ENCODE measurements around the gene TMEM190. TPM values are rescaled to one million over a fixed set of nuclear protein-coding genes. Genes with fewer than 3 reads are reported as not detected.
A peak's percentile ranks its signal among the peaks of the same experiment; 100 is the strongest.

TMEM190 gene
- total and polyA plus RNA-seq, 2 of the 8 experiments (the other 6 are each of a cell fraction or from before 2014, with no cell fraction given) = 1.6 TPM; not detected in 1

DNA sequence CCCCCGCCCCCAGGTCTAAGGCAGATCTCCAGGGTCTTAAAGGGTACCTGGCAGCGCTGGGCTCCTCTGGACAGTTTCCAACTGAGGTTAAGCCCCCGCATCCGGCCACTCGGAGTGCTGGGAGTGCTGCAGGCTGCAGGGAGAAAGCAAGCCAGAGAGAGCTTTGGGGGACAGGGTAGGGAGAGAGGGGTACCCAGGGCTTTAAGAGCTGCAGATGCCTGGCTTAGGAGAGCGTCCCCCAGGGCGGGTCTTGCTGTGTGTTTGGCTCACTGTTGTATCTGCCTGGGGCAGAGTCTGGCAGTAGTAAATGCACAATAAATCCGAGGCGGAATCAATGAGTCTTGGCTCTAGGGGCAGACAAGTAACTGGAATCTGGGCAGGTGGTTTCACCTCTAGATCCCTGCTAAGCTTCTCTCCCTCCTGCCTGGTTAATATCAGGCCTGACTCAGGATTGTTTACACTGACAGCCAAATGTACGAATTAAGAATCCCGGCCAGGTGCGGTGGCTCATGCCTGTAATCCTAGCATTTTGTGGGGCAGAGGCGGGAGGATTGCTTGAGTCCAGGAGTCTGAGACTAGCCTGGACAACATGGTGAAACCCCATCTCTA is 21.3 kb upstream of the TMEM190 start:
- peaks cover 0 to 7% (median 0%) of the 10 kb centered on the region in 4 experiments; a peak in 1 of 8 replicates for H3K36me3 ChIP-seq (ENCODE audit: control insufficient read depth in 2 of 4, insufficient read depth in 4 of 4, low read length in 3 of 4)
- H3K9me3 ChIP-seq (ENCODE audit: insufficient read depth in 2 of 2, low read depth in 1 of 2, low read length in 1 of 2) = no peaks in the 10 kb centered on the region
- no peak overlapping the region for H3K56ac ChIP-seq (replicated peaks; ENCODE audit: insufficient read length, low read depth, low read length)
- H2BK12ac ChIP-seq (ENCODE audit: low read depth, low read length) = 0 out of 2 replicates have a peak overlapping the region, but pooled peaks have one; percentile 39
- no peak overlapping the region for H3K9ac ChIP-seq (replicated peaks in 1 of 4; ENCODE audit: extremely low read depth in 1 of 4, low read depth in 3 of 4, low read length in 3 of 4)
- H3K14ac ChIP-seq (ENCODE audit: insufficient read length) = no peak overlapping the region
- H3K18ac ChIP-seq (ENCODE audit: extremely low read depth, low read length) = peak overlapping the region; percentile 48; the same call in 1 of the 2 replicates
- H3K4me1 ChIP-seq (replicated peaks in 1 of 4; ENCODE audit: control insufficient read depth in 3 of 4, insufficient read depth in 4 of 4, low read length in 3 of 4) = peaks cover 0 to 16% (median 9%) of the 10 kb centered on the region in 4 experiments; a peak in 6 of 7 replicates
- no peak overlapping the region for H4K8ac ChIP-seq (ENCODE audit: extremely low read depth, insufficient read depth, low read length)
- H3K23ac ChIP-seq (ENCODE audit: insufficient read length) = no peak overlapping the region
- H3K27me3 ChIP-seq (replicated peaks in 1 of 4; ENCODE audit: control insufficient read depth in 3 of 4, extremely low read depth in 1 of 4, insufficient read depth in 3 of 4, low read length in 3 of 4) = peaks cover 17 to 56% (median 46%) of the 10 kb centered on the region in 4 experiments
- H3K23me2 ChIP-seq (ENCODE audit: low read depth, low read length) = peaks cover 11% of the 10 kb centered on the region; the same call in 1 of the 2 replicates
- H3K4me3 ChIP-seq (ENCODE audit: extremely low read depth in 1 of 4, insufficient read depth in 2 of 4, low read depth in 3 of 4, low read length in 4 of 4) = no peak overlapping the region
- no peak for TF ChIP-seq JUND (IDR thresholded peaks at IDR 0.05; ENCODE audit: low read length)
- no peak for TF ChIP-seq RAD21 (IDR thresholded peaks at IDR 0.05 in 1 of 2, conservative IDR thresholded peaks at IDR 0.05 in 1 of 2; ENCODE audit: low read depth in 2 of 2, low read length in 2 of 2)
- H3K79me2 ChIP-seq (ENCODE audit: control insufficient read depth in 1 of 2, insufficient read depth in 2 of 2, low read length in 2 of 2) = no peaks in the 10 kb centered on the region
- DNase-seq (ENCODE audit: low read depth in 1 of 2, low spot score in 2 of 2) (no peak), FAIRE-seq (no peak)
- no peak overlapping the region for H2AFZ ChIP-seq (ENCODE audit: low read length)
- H2BK120ac ChIP-seq (replicated peaks; ENCODE audit: low read depth, low read length) = no peak overlapping the region
- POLR2A ChIA-PET (ENCODE audit: partially characterized antibody) = interaction anchor here (1.0 to 1.7 kb wide), 7 partner anchors 15 to 52 kb away, joined by 3 to 5 read pairs (median 4); partner anchors contain the start of genes IL11, KMT5C and TMEM238
- no peak overlapping the region for H2BK5ac ChIP-seq (ENCODE audit: low read depth, low read length)
- no peak overlapping the region for H3K27ac ChIP-seq (ENCODE audit: low read depth, low read length)
- WGBS, 2 experiments (ENCODE audit: extremely low coverage in 1 of 2, insufficient coverage in 1 of 2, insufficient read length in 1 of 2, insufficient replicate concordance in 2 of 2, low coverage in 1 of 2, low lambda C conversion rate in 2 of 2, missing lambda C conversion rate in 1 of 2) = 41% methylated on average over 13 of the region's 13 CpGs; no CpG with 5 or more reads in 1 of the 2 experiments
- peak overlapping the region; percentile 26 for H4K5ac ChIP-seq (ENCODE audit: insufficient read length, low read depth, low read length)
- CTCF ChIA-PET (ENCODE audit: partially characterized antibody) = interaction anchor here (0.9 to 2.0 kb wide), 4 partner anchors 11 to 64 kb away, joined by 5 to 9 read pairs (median 6); partner anchors contain the start of gene TMEM238
- peak overlapping the region; percentile 48 to 88; a peak in 3 of 4 replicates for H3K4me2 ChIP-seq (ENCODE audit: insufficient read depth in 1 of 2, low read depth in 2 of 2, low read length in 2 of 2)
- peaks cover 0 to 10% of the 10 kb centered on the region in 2 experiments for H4K20me1 ChIP-seq (replicated peaks in 1 of 2; ENCODE audit: control insufficient read depth in 1 of 2, insufficient read depth in 2 of 2, low read length in 2 of 2)
- no peaks in the 10 kb centered on the region for H3K79me1 ChIP-seq (ENCODE audit: low read depth, low read length)
- H3K4ac ChIP-seq (replicated peaks; ENCODE audit: insufficient read length, low read depth, low read length) = no peak overlapping the region
- H2BK15ac ChIP-seq (ENCODE audit: low read length) = 0 out of 2 replicates have a peak overlapping the region, but pooled peaks have one; percentile 46
- H4K91ac ChIP-seq (replicated peaks; ENCODE audit: insufficient read length, low read length) = no peak overlapping the region
- H2BK20ac ChIP-seq (ENCODE audit: low read length) = 0 out of 2 replicates have a peak overlapping the region, but pooled peaks have one; percentile 48
- no peak overlapping the region for H2AK5ac ChIP-seq (ENCODE audit: low read depth, low read length)
